ENCODE results near the gene ROR1. TPM values are rescaled to one million over a fixed set of nuclear protein-coding genes. Genes with fewer than 3 reads are reported as not detected.
"Not testable (repeated sequence)": the region's sequence is repeated elsewhere in the genome, so short reads cannot be mapped to it uniquely, and the experiment has no call there.

The ROR1 gene
- total and polyA plus RNA-seq, 2 of the 13 experiments (the other 11 are each of a cell fraction or from before 2014, with no cell fraction given) = 0.58 to 2.3 TPM

DNA sequence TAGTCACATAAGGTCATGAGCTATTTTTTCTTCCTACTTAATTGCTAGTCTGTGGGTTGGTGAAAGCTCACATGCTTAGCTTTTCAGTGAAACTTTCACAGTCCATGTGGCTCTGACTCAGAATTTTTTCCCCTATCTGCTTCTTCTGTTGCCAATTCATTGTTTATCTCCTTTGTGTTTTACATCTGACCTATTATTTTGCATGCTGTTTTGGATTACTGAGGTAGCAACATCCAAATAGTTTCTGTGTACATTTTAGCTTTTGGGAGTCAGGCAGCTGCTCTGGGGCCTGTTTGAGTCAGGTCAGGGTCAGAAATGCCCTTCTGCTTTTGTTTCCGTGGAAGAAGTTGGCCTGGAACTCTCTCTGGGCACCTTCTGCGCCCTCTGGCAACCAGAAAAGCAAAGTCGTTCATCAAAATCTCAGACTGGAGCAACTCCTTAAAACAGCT is 40.0 kb downstream of the ROR1 start:
- 24% methylated on average over 3 of the region's 3 CpGs for WGBS (ENCODE audit: low lambda C conversion rate)
- Histone ChIP-seq H3K27ac (ENCODE audit: extremely low read length, insufficient read depth, low read length) (no peak overlapping the region), H3K36me3 (replicated peaks in 1 of 2; ENCODE audit: control insufficient read depth in 1 of 2, insufficient read depth in 2 of 2, low read length in 2 of 2) (no peaks in the 10 kb centered on the region), H3K27me3 (ENCODE audit: control insufficient read depth in 1 of 2, insufficient read depth in 2 of 2, low read length in 2 of 2) (no peaks in the 10 kb centered on the region), H4K20me1 (ENCODE audit: insufficient read depth, low read length) (no peaks in the 10 kb centered on the region), H3K9me3 (ENCODE audit: low read length) (no peaks in the 10 kb centered on the region), H3K4me1 (ENCODE audit: insufficient read depth, low read length) (no peaks in the 10 kb centered on the region), H3K9ac (ENCODE audit: insufficient read depth, low read depth, low read length) (no peak overlapping the region), H3K79me2 (ENCODE audit: insufficient read depth, low read length) (no peaks in the 10 kb centered on the region), H3K4me2 (ENCODE audit: low read depth, low read length) (no peak overlapping the region), H3K4me3 (replicated peaks in 1 of 3; ENCODE audit: insufficient read depth in 1 of 3, low read depth in 2 of 3, low read length in 3 of 3) (no peak overlapping the region), H2AFZ (ENCODE audit: low read length) (no peak overlapping the region)
- DNase-seq (ENCODE audit: low spot score) = no peak
- in situ Hi-C loops (cut with HindIII; ENCODE audit: extremely low pct_ligation_motif_present, low pct_unique_long_range_greater_than_20kb) (no loop called here), intact Hi-C loops (cut with micrococcal nuclease; ENCODE audit: unreplicated experiment) (no loop called here)
- TF ChIP-seq FOXK1 (CRISPR knock-in tag; IDR thresholded peaks at IDR 0.05; ENCODE audit: borderline replicate concordance, low read depth) = no peak
- TF ChIP-seq, protein P1, sequence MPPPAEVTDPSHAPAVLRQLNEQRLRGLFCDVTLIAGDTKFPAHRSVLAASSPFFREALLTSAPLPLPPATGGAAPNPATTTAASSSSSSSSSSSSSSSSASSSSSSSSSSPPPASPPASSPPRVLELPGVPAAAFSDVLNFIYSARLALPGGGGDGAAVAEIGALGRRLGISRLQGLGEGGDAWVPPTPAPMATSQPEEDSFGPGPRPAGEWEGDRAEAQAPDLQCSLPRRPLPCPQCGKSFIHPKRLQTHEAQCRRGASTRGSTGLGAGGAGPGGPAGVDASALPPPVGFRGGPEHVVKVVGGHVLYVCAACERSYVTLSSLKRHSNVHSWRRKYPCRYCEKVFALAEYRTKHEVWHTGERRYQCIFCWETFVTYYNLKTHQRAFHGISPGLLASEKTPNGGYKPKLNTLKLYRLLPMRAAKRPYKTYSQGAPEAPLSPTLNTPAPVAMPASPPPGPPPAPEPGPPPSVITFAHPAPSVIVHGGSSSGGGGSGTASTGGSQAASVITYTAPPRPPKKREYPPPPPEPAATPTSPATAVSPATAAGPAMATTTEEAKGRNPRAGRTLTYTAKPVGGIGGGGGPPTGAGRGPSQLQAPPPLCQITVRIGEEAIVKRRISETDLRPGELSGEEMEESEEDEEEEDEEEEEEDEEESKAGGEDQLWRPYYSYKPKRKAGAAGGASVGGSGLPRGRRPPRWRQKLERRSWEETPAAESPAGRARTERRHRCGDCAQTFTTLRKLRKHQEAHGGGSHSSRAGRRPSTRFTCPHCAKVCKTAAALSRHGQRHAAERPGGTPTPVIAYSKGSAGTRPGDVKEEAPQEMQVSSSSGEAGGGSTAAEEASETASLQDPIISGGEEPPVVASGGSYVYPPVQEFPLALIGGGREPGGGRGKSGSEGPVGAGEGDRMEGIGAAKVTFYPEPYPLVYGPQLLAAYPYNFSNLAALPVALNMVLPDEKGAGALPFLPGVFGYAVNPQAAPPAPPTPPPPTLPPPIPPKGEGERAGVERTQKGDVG (CRISPR knock-in tag; IDR thresholded peaks at IDR 0.05; ENCODE audit: borderline replicate concordance) = no peak
- TF ChIP-seq ZNF34 (CRISPR knock-in tag; IDR thresholded peaks at IDR 0.05; ENCODE audit: borderline replicate concordance) = no peak
- TF ChIP-seq HMGA1 (CRISPR knock-in tag; conservative IDR thresholded peaks at IDR 0.05) = no peak
- TF ChIP-seq ZBTB38 (CRISPR knock-in tag; IDR thresholded peaks at IDR 0.05) = no peak
- TF ChIP-seq, protein P2, sequence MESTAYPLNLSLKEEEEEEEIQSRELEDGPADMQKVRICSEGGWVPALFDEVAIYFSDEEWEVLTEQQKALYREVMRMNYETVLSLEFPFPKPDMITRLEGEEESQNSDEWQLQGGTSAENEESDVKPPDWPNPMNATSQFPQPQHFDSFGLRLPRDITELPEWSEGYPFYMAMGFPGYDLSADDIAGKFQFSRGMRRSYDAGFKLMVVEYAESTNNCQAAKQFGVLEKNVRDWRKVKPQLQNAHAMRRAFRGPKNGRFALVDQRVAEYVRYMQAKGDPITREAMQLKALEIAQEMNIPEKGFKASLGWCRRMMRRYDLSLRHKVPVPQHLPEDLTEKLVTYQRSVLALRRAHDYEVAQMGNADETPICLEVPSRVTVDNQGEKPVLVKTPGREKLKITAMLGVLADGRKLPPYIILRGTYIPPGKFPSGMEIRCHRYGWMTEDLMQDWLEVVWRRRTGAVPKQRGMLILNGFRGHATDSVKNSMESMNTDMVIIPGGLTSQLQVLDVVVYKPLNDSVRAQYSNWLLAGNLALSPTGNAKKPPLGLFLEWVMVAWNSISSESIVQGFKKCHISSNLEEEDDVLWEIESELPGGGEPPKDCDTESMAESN (CRISPR knock-in tag; conservative IDR thresholded peaks at IDR 0.05) = no peak
- TF ChIP-seq STAT5B (CRISPR knock-in tag; IDR thresholded peaks at IDR 0.05) = no peak
- TF ChIP-seq ZNF33A (CRISPR knock-in tag; IDR thresholded peaks at IDR 0.05; ENCODE audit: borderline replicate concordance) = no peak
- TF ChIP-seq ZNF563 (CRISPR knock-in tag; IDR thresholded peaks at IDR 0.05) = no peak
- no peak for TF ChIP-seq IRF2 (CRISPR knock-in tag; IDR thresholded peaks at IDR 0.05)
- POLR2A ChIA-PET = no interaction called here
- no TSS peak for BruUV-seq (replicated peaks)
- FAIRE-seq = no peak
- no peak for ATAC-seq
- CTCF ChIA-PET (ENCODE audit: low intra/inter-chr PET ratio, low total read pairs) = no interaction called here

DNA sequence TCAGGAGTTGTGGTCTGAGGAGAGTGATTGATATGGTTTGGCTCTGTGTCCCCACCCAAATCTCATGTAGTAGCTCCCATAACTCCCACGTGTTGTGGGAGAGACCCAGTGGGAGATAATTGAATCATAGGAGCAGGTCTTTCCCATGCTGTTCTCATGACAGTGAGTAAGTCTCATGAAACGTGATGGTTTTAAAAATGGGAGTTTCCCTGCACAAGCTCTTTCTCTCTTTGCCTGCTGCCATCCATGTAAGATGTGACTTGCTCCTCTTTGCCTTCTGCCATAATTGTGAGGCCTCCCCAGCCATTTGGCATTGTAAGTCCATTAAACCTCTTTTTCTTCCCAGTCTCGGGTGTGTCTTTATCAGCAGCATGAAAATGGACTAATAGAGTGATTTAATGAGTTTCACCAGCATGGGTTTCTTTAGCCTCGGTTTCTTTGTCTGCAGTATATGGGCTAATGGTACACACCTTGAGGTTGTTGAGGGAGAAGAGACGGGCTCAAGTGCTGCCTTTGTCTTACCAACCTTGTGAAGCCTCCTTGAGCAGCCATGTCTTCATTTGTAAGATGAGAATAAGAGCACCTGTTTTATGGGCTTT is 42.5 kb downstream of the ROR1 start:
- intact Hi-C loops (cut with micrococcal nuclease; ENCODE audit: unreplicated experiment); H3K4me1 ChIP-seq (ENCODE audit: insufficient read depth, low read length); H4K20me1 ChIP-seq (ENCODE audit: insufficient read depth, low read length); H3K79me2 ChIP-seq (ENCODE audit: insufficient read depth, low read length); H3K27me3 ChIP-seq (ENCODE audit: control insufficient read depth in 1 of 2, insufficient read depth in 2 of 2, low read length in 2 of 2); H3K9ac ChIP-seq (ENCODE audit: insufficient read depth, low read depth, low read length); DNase-seq (ENCODE audit: low spot score); H3K9me3 ChIP-seq (ENCODE audit: low read length); H2AFZ ChIP-seq (ENCODE audit: low read length); H3K27ac ChIP-seq (ENCODE audit: extremely low read length, insufficient read depth, low read length); H3K4me2 ChIP-seq (ENCODE audit: low read depth, low read length); CTCF ChIA-PET (ENCODE audit: low intra/inter-chr PET ratio, low total read pairs); in situ Hi-C loops (cut with HindIII; ENCODE audit: extremely low pct_ligation_motif_present, low pct_unique_long_range_greater_than_20kb); H3K36me3 ChIP-seq (replicated peaks in 1 of 2; ENCODE audit: control insufficient read depth in 1 of 2, insufficient read depth in 2 of 2, low read length in 2 of 2); FAIRE-seq; POLR2A ChIA-PET; H3K4me3 ChIP-seq (replicated peaks in 1 of 3; ENCODE audit: insufficient read depth in 1 of 3, low read depth in 2 of 3, low read length in 3 of 3); BruUV-seq (replicated peaks); ATAC-seq: not testable (repeated sequence)
- WGBS (ENCODE audit: low lambda C conversion rate) = 22% methylated on average over 5 of the region's 5 CpGs

All from HepG2 (cell line).